Ovary (tissue), 9 donors: Measurements from ENCODE around the gene GPR150. TPM values are rescaled to one million over a fixed set of nuclear protein-coding genes. Genes with fewer than 3 reads are reported as not detected.

Source experiments
- DNase-seq, 5 donors: peaks; one replicate each; pipeline ENCODE4 v3.0.0-alpha.2; 2019 to 2020
- H3K27ac ChIP-seq, 2 donors: fragments of 200-600 bp; one replicate each; pipeline versions ENCODE4 v1.5.1 to v1.8.0; 2019 to 2022
- H3K27me3 ChIP-seq: fragments of 200-600 bp; one replicate; pipeline ENCODE4 v1.8.0; 2022
- H3K36me3 ChIP-seq: fragments of 200-600 bp; sonication (generic); one replicate; pipeline ENCODE4 v1.5.1; 2019
- H3K4me1 ChIP-seq: one replicate; pipeline ENCODE4 v1.8.1; 2013; ENCODE audit warnings: mild to moderate bottlenecking, moderate library complexity; ENCODE audit not compliant: insufficient read depth
- H3K4me3 ChIP-seq: fragments of 200-600 bp; sonication (generic); one replicate; pipeline ENCODE4 v1.5.1; 2017
- H3K9me3 ChIP-seq, 2 donors: fragments of 200-600 bp in 1 of 2; sonication (generic) in 1 of 2; one replicate each; pipeline versions ENCODE4 v1.5.1 to v1.8.1; 2013 to 2019; ENCODE audit warnings: mild to moderate bottlenecking in 1 of 2, moderate library complexity in 1 of 2
- EP300 ChIP-seq: sonication (generic); formaldehyde crosslinking; IDR thresholded peaks from one replicate; pipeline ENCODE4 v1.6.1; 2017; ENCODE audit warnings: antibody characterized with exemption
- POLR2A ChIP-seq: fragments of 450-650 bp; IDR thresholded peaks from one replicate; pipeline ENCODE4 v1.6.1; 2017; ENCODE audit warnings: antibody characterized with exemption, mild to moderate bottlenecking, moderate library complexity
- WGBS, 3 donors: extraction: QIAGEN DNeasy Blood & Tissue Kit in 1 of 3; methylation state at CpG; one replicate each; pipeline versions ENCODE4 v1.1.5 to v1.1.7; 2013 to 2017; 5-methylcytosine and 5-hydroxymethylcytosine counted together
- intact Hi-C, 4 donors: fragments of 100-400 bp; cut with DNase I; formaldehyde crosslinking; loops; one replicate each; pipeline versions ENCODE4 v1.11.0 to v1.15.1; 2022 to 2023
- polyA plus RNA-seq, 2 donors: library from polyadenylated mRNA; stranded (reverse); fragments of 200-250 nt in 1 of 2; fragments of 350-450 nt in 1 of 2; fragmentation: Illumina TruSeq in 1 of 2; extraction: RNeasy Lipid Tissue Mini Kit (QIAGEN cat#74804) in 1 of 2; gene quantifications; one replicate each; pipeline ENCODE4 v1.2.3, GENCODE V29; 2013 to 2014
- total RNA-seq, 7 donors: library from RNA; depleted of rRNA in 2 of 7; stranded (reverse); fragments of >200 nt in 2 of 7; fragmentation: NEBNext Ultra II Directional in 3 of 7; extraction: Animal tissue kit (Norgen Biotek cat#: 25700) in 3 of 7; gene quantifications; one replicate each; pipeline versions ENCODE4 v1.1.0 to v1.2.4, GENCODE V29; 2016 to 2023
- TF ChIP-seq, protein P1 (sequence below), 3 donors: fragments of 450-650 bp in 2 of 3; fragments of 200-600 bp in 1 of 3; IDR thresholded peaks; one replicate each; pipeline versions ENCODE4 v1.5.1 to v1.8.0; 2016 to 2022; ENCODE audit warnings: antibody characterized with exemption in 3 of 3, mild to moderate bottlenecking in 1 of 3
- donor health status: DM: no; HTN: no; CAD: no; lungs with moderate emphysema.
- donor health status: DM: no; HTN: no; CAD: no.
- donor health status: Bipolar disorder and iron deficiency.
- donor health status: DM: yes; HTN: yes; CAD: no.
- donor health status: DM: no; HTN: no; CAD: no.
- donor health status: DM: yes; HTN: yes; CAD: no.

Gene GPR150
- total and polyA plus RNA-seq, 9 donors: 0.05 to 0.50 (median 0.10) TPM; not detected in 4

DNA sequence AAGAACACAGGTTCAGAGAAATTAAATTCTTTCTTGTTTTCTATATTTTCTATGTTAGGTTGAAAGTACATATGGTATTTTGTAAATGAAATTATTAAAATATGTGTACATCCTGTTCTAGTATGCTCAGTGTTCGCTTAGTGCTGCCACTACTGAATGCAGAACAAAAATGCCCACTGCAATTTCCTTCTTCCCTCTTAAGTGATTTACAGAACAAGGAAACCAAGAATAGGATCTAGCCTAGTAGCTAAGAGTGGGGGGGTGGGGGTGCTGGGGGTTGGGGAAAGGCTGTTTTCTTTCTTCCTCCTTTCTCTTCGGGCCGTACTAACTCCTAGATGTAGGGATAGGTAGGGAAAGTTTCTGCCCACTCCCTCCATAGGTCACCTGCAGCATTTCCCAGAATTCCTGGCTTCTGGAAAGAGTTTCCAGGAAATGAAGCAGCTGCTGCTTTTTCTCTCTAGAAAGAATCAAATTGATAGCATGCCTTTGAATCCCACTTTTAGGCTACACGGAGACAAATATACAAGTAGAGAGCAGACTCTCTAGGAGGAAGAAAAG lies 47.3 kb downstream of the GPR150 start:
- TF ChIP-seq POLR2A (no peak), EP300 (no peak)
- TF ChIP-seq, protein P1, sequence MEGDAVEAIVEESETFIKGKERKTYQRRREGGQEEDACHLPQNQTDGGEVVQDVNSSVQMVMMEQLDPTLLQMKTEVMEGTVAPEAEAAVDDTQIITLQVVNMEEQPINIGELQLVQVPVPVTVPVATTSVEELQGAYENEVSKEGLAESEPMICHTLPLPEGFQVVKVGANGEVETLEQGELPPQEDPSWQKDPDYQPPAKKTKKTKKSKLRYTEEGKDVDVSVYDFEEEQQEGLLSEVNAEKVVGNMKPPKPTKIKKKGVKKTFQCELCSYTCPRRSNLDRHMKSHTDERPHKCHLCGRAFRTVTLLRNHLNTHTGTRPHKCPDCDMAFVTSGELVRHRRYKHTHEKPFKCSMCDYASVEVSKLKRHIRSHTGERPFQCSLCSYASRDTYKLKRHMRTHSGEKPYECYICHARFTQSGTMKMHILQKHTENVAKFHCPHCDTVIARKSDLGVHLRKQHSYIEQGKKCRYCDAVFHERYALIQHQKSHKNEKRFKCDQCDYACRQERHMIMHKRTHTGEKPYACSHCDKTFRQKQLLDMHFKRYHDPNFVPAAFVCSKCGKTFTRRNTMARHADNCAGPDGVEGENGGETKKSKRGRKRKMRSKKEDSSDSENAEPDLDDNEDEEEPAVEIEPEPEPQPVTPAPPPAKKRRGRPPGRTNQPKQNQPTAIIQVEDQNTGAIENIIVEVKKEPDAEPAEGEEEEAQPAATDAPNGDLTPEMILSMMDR (IDR thresholded peaks at IDR 0.05): no peak
- H3K27ac ChIP-seq: no peak overlapping the region
- H3K27me3 ChIP-seq: no peaks in the 10 kb centered on the region
- H3K9me3 ChIP-seq: no peaks in the 10 kb centered on the region
- peaks cover 11% of the 10 kb centered on the region for H3K4me1 ChIP-seq
- 38 to 60% (median 43%) methylated on average over 4 of the region's 4 CpGs for WGBS, 3 donors
- no peak for DNase-seq
- H3K36me3 ChIP-seq: no peaks in the 10 kb centered on the region
- intact Hi-C loops: loop anchor here in 3 of 4 donors (5.0 to 10.0 kb wide), 3 partner anchors 65 to 180 kb away; partner anchors contain the start of gene RHOBTB3 (in 2 of the 3)
- H3K4me3 ChIP-seq: no peak overlapping the region

DNA sequence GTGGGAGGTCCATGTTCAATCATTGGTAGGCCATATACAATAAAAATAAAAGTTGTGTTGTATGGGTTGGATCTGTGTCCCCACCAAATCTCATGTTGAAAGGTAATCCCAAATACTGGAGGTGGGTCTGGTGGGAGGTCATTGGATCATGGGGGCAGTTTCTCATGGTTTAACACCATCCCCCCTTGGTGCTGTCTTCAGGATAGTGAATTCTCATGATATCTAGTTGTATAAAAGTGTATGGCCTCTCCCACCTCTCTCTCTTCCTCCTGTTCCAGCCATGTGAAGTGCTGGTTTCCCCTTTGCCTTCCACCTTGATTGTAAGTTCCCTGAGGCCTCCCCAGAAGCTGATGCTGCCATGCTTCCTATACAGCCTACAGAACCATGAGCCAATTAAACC lies 47.8 kb downstream of the GPR150 start:
- Histone ChIP-seq H3K4me1 (peaks cover 11% of the 10 kb centered on the region), H3K27me3 (no peaks in the 10 kb centered on the region), H3K36me3 (no peaks in the 10 kb centered on the region), H3K9me3 (no peaks in the 10 kb centered on the region), H3K4me3 (no peak overlapping the region), H3K27ac (no peak overlapping the region)
- no peak for DNase-seq
- intact Hi-C loops: loop anchor here in 3 of 4 donors (5.0 to 10.0 kb wide), 3 partner anchors 65 to 180 kb away; partner anchors contain the start of gene RHOBTB3 (in 2 of the 3)
- TF ChIP-seq POLR2A: no peak
- TF ChIP-seq EP300: no peak
- TF ChIP-seq, protein P1 (IDR thresholded peaks at IDR 0.05): no peak

DNA sequence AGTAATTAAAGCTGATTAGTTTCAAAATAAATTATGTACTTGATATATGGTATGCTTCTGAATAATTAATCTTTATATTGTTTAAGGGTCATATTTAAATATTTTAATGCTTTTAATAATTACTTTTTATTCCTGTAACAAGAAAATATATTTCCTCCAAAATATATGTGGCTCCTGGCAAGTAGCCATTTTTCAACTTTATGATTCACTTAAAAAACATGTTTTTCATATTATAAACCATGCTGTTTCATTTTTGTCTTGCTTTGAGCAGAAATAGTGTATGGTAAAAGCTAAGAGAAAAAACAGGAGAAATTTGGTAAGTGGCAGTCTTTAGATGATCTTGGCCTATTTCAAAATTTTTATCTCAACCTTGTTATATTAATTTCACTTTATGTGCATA lies 48.3 kb downstream of the GPR150 start:
- H3K27ac ChIP-seq: no peak overlapping the region

DNA sequence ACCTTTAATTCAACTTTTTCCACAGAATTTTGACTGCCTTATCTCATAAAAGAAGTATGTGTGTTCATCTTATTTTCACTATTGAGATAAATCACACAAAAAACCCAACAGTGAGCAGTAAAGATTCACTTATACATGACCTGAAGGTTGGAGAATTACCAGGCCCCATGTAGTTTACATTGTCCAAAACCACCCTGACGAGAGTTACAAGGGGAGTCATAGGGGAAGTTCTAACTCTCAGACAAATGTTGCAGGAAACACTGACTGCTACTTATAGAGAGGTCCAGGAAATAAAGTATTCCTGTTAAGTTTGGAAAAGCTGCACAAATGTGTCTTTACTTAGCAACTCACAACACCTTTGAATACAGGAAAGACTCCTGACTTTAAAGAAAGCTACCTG lies 48.8 kb downstream of the GPR150 start:
- 74 to 84% (median 76%) methylated on average over 1 of the region's 1 CpG for WGBS, 3 donors
- H3K27ac ChIP-seq: peak overlapping the region in 1 of 2 donors; percentile 63
- intact Hi-C loops: loop anchor here in 3 of 4 donors (5.0 to 10.0 kb wide), 3 partner anchors 64 to 179 kb away; partner anchors contain the start of gene RHOBTB3 (in 2 of the 3)

More for the DNA sequence above, 48.3 kb downstream of the GPR150 start:
- Histone ChIP-seq H3K4me3 (no peak overlapping the region), H3K36me3 (no peaks in the 10 kb centered on the region), H3K9me3 (no peaks in the 10 kb centered on the region), H3K27me3 (no peaks in the 10 kb centered on the region), H3K4me1 (peaks cover 11% of the 10 kb centered on the region)
- TF ChIP-seq EP300: no peak
- TF ChIP-seq POLR2A: no peak
- TF ChIP-seq, protein P1 (IDR thresholded peaks at IDR 0.05): no peak
- intact Hi-C loops: loop anchor here in 3 of 4 donors (5.0 to 10.0 kb wide), 3 partner anchors 64 to 179 kb away; partner anchors contain the start of gene RHOBTB3 (in 2 of the 3)
- no peak for DNase-seq

More for the DNA sequence above, 48.8 kb downstream of the GPR150 start:
- Histone ChIP-seq H3K9me3 (no peaks in the 10 kb centered on the region), H3K4me3 (no peak overlapping the region), H3K36me3 (no peaks in the 10 kb centered on the region), H3K27me3 (no peaks in the 10 kb centered on the region), H3K4me1 (peaks cover 11% of the 10 kb centered on the region)
- no peak for DNase-seq
- no peak for TF ChIP-seq EP300
- TF ChIP-seq POLR2A: no peak
- TF ChIP-seq, protein P1 (IDR thresholded peaks at IDR 0.05): no peak
